RKO (cell line): Measurements from ENCODE around the gene APOBEC3F.
"Not testable (repeated sequence)": the region's sequence is repeated elsewhere in the genome, so short reads cannot be mapped to it uniquely, and the experiment has no call there.

Source experiments
- DNase-seq: peaks from one replicate; pipeline ENCODE4 v3.0.0-alpha.2; 2016; ENCODE audit warnings: low spot score

APOBEC3F gene

GRCh38 chr22:39073981-39074380 is 33.3 kb downstream of the APOBEC3F start:
- no peak for DNase-seq

- DNase-seq = not testable (repeated sequence)
These were observed 35.7 kb downstream of the APOBEC3F start for GRCh38 chr22:39076155-39077025.

DNA sequence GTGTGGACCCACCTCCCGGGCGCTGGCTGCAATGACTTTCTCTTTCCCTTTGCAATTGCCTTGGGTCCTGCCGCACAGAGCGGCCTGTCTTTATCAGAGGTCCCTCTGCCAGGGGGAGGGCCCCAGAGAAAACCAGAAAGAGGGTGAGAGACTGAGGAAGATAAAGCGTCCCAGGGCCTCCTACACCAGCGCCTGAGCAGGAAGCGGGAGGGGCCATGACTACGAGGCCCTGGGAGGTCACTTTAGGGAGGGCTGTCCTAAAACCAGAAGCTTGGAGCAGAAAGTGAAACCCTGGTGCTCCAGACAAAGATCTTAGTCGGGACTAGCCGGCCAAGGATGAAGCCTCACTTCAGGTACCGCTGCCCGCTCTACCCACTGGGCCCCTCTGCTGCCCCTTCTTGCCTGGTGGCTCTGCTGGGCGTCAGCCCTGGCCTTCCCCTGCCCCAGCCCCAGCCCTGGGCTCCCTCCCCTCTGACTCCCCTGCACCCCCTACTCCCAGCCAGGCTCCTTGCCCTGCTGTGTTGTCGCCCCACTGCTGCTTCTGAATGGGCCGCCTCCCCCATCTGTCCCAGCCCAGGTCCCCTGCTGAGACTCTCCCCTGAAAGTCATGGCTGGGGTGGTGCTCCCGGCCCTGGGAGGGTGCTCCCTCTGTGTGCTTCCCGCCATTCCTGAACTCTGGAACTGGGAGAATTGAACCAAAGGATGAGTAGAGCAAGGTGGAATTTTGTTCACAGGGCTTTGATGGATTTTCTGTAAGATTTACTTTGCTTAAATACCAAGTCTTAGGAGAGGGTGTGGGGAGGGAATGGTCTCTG is 36.6 kb downstream of the APOBEC3F start, which contains the start of gene APOBEC3G:
TSS of gene APOBEC3G (plus strand) at position 250 of the 815 bp plus-strand sequence. CDS start at position 337, 87 bp downstream.
- not testable (repeated sequence) for DNase-seq

- DNase-seq = not testable (repeated sequence)
These were observed 37.2 kb downstream of the APOBEC3F start for GRCh38 chr22:39077912-39078311.

DNA sequence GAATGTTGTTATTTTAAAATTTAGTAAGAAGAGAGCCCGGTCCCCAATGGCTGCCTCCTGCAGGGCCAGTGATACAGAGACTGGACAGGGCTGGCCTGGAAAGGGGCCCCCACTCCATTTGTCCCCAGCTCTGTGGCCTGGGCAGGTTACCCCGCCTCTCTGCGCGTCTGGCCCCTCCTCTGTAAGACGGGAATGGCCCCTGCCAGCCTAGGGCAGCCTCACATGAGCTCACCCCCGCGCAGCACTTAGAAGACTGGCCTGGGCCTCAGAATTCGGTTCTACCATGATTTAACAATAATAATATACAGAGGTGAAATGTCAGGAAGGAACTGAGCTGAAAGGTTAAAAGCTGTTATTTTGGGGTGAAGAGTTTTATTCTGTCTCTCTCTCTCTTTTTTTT is 37.7 kb downstream of the APOBEC3F start:
- no peak for DNase-seq

DNA sequence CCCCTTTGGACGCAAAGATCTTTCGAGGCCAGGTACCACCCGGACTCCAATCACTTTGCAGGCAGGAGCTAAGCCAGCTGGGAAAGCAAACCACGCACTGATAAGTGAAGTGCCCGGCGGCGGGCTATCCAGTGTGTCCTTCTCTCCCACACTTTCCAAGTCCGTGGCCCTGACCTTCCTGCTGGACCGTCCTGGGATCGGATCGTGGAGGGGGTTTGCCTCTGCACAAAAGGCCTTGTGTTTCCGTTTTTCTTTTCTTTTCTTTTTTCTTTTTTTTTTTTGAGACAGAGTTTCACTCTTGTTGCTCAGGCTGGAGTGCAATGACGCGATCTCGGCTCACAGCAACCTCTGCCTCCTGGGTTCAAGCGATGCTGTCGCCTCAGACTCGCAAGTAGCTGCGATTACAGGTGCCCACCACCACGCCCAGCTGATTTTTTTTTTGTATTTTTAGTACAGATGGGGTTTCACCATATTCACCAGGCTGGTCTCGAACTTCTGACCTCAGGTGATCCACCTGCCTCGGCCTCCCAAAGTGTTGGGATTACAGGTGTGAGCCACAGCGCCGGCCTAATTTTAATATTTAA is 38.5 kb downstream of the APOBEC3F start:
- not testable (repeated sequence) for DNase-seq

DNA sequence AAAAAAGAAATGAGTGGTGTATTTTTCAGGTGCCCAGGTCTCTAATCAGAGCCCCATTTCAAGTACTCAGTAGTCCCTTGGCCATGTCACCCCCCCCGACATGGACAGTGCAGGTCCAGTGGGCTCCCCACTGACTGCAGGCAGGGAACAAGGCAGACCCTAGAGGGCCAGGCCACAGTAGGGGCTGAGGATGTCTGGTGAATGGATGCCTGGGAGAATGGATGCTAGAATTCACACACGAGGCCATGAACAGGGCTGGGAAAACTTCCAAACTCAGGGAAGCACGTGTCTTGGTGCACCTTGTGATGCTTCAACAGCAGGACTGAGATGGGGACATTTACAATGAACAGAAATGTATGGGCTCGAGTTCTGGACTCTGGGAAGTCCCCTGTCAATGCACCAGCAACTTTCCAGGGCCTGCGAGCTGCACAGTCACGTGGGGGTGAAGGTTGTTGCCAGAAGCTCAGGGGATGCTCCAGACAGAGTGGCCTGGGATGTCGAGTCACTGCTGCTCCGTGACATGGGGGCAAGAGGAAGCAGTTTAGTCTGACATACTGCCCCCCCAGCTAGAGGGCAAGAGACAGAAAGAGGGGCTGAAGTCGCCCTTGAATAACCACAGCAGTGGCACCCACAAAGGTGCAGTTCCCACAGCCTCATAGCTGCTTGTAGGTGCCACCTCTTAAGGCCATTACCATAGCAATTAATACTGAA is 39.5 kb downstream of the APOBEC3F start:
- no peak for DNase-seq

DNA sequence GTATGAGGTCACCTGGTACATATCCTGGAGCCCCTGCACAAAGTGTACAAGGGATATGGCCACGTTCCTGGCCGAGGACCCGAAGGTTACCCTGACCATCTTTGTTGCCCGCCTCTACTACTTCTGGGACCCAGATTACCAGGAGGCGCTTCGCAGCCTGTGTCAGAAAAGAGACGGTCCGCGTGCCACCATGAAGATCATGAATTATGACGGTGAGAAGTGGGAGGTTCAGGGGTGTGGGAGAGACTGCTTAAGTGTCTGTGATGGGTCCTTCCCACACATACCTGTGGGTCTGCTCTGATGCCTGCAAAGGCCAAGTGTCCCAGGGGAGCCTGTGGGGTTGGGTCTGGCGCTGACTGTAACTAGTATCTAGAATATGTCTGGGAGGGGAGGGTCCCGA is 40.4 kb downstream of the APOBEC3F start:
- DNase-seq = no peak

GRCh38 chr22:39081598-39081997 is 40.9 kb downstream of the APOBEC3F start:
- no peak for DNase-seq

DNA sequence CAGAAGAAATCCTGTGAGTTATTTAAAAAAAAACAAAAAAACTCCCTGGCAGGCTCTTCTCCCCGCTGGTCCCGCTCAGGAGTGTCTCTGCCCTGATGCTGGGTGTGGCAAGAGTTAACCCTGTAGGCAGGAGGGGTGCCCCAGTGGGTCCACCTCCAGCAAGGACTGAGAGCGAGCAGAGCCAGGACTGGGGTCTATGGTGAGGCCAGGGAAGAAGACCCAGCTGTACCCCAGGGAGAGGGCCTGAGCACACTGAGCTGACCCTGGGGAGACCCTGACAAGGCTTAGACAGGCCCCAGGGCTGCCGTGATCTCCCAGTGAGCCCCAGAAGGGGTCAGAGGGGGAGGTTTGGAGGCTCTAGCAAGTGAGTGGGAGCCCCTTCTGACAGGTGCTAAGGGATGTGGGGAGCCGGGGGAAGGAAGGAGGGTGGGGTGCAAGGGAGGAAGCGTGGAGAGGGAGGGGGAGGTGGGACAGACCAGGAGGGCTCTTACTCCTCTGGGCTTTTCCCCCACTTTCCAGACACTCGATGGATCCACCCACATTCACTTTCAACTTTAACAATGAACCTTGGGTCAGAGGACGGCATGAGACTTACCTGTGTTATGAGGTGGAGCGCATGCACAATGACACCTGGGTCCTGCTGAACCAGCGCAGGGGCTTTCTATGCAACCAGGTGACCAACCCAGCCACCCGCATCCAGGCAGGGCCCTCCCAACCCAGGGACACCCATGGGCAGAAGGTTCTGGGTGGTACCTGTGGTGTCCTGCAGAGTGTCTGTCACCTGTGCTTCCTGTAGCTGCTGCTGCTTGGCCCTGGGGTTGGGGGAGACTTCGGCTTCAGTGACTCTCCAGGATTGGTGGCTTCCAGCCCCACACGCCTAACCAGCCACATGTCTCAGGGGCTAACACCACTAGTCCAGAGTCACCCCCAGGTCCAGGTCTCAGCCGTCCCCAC is 42.8 kb downstream of the APOBEC3F start:
- no peak for DNase-seq

DNA sequence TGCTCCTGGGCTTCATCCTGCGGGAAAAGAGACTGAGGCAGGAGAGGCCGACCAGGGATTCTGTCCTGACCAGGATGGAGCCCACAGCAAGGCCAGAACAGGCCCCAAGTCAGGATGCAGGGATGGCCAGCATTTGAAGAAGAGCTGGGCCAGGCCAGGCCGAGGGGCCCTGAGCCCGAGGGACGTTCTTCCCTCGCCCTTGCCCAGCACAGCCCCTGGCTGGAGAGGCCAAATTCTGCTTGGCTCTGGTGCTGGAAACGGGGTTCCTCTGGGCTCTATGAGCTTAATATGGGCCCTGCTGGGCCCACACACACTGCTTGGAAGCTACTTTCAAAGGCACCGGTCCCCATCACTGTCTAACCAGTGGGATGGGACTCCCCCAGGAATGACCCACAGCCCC is 44.0 kb downstream of the APOBEC3F start:
- DNase-seq = no peak

DNA sequence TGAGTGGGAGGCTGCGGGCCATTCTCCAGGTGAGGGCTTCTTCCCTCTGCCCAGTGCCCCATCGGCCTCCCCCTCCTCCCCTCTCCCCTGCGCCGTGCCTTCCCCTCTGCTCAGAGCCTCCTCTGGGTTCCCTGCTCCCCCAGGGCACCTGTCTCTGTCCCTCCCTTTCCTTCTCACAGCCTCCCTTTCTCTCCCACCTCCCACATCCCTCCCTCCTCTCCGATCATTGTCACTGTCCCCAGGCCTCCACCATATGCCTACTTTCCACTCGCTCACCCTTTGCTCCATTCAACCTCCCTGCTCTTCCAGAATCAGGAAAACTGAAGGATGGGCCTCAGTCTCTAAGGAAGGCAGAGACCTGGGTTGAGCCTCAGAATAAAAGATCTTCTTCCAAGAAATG is 46.4 kb downstream of the APOBEC3F start:
- no peak for DNase-seq

GRCh38 chr22:39087881-39088684 is 47.4 kb downstream of the APOBEC3F start:
- DNase-seq = no peak

DNA sequence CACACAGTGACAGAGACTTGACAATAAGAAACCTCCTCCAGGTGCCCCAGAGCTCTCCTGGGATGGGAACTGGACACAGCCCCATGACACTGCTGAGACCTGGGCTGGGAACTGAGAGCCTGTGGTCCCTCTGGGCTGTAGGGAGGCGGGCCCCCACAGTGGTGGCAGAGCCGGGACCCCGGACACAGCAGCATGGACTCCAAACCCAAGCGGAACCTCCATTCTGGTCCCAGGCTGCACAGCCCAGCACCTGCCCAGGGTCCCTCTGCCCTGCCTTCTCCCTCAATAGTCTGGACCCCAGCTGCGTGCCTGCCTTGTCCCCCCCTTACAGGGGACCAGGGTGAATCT is 48.0 kb downstream of the APOBEC3F start:
- no peak for DNase-seq

DNA sequence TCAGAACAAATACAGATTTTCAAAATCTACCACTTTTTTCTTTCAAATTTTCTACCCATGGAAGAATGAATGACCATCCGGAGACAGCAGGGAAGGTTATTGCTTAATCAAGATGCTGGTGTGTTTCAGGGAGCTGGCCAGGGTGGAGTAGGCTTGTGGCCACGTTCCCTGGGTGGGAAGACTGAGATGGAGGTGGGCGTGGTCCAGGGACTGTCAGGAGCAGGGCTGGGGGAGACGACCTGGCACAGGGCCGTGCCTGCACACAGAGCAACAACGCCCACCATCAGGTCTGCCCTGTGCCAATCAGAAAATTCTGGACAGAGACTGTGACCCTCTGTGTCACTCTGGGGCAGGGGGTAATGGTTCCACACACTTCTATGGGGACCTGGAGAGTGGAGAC is 49.3 kb downstream of the APOBEC3F start:
- DNase-seq = no peak

GRCh38 chr22:39090426-39091064 is 49.9 kb downstream of the APOBEC3F start:
- DNase-seq = no peak

DNA sequence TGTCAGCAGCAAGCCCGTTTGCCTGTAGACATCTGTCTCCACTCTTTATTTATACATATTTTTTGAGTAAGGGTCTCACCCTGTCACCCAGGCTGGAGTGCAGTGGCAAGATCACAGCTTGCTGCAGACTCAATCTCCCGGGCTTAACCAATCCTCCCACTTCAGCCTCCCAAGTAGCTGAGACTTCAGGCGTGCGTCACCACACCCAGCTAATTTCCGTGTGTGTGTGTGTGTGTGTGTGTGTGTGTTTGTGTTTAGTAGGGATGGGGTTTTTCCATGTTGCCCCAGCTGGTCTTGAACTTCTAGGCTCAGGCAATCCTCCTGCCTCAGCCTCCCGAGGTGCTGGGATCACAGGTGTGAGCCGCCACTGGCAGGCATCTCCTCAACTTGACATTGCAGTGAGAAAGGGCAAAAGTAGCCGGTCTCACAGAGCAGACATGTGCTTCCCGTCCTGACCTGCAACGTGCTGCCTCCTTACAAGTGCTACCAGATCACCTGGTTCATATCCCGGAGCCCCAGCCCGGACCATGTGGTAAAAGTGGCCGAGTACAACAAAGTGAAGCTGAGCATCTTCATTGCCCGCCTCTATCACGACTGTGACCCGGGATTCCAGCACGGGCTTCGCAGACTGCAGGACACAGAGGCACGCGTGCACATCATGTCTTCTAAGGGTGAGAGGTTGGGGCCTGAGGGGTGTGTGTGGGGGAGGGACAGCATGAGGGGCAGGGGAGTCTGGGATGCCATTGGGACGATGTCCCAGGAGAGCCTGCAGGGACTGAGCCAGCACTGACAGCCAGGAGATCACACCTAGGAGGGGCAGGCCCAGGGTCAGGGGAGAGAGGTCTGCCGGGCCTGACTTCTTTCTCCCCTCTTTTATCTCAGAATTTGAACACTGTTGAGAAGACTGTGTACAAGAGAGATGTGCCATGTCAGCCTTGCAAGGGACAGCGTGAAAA is 50.7 kb downstream of the APOBEC3F start:
- no peak for DNase-seq

DNA sequence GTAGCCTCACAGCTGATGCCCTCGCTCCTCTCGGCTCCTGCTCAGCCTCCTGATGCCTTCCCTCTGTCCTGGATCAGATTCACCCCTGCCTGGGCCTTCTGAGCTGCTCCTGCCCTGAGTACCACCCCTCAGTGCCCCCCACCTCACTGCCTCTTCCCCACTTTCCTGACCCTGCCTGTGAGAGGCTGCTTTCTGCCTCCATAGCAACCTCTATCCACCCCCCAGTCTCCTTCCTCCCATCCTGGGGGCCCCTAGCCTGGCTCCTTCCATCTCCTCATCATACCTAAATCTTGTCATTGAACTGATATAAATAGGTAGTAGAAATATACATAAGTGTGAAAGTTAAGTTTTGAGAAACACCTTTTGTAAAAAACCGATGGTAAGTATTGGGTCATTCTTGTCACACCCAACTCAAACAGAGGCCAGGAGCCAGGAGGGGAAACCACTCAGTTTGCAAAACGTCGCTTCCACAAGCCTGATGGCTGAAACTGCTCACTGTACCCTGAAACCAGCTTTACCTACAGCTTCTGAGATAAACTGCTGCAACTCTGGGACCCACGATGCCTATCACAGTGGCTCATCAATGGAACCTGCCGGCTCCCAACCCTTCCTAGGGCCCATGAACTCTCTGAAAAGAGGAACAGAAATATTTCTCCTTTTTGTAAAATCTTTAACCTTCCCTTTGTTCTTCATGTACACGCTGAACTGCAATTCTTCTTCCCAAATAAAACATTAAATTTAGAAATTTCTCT is 51.6 kb downstream of the APOBEC3F start:
- no peak for DNase-seq
